ENCODE data around the gene TNRC6B. TPM values are rescaled to one million over a fixed set of nuclear protein-coding genes. Genes with fewer than 3 reads are reported as not detected.
A peak's percentile ranks its signal among the peaks of the same experiment; 100 is the strongest.

TNRC6B gene
- total and polyA plus RNA-seq, 2 experiments from 2014 or later = 46.9 to 87.8 TPM

DNA sequence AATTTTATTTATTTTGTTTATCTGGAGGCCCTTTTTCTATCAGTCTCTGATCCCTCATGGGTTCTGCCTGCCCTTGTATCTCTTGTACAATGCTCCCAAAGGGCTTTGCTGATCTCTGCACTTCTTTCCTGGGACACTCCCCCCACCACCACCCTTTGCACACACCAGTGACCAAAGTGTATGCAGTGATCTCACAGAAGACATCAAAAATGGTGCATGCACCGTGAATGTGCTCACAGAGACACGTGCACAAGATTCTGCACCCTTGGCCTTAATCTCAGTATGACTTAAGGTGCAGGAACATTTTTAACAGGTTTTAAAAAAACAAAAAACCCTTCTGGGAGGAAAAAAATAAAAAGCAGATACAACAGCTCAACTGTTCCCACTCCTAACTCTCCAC is 156.3 kb downstream of the TNRC6B start (continued):
- TF ChIP-seq, protein P1, sequence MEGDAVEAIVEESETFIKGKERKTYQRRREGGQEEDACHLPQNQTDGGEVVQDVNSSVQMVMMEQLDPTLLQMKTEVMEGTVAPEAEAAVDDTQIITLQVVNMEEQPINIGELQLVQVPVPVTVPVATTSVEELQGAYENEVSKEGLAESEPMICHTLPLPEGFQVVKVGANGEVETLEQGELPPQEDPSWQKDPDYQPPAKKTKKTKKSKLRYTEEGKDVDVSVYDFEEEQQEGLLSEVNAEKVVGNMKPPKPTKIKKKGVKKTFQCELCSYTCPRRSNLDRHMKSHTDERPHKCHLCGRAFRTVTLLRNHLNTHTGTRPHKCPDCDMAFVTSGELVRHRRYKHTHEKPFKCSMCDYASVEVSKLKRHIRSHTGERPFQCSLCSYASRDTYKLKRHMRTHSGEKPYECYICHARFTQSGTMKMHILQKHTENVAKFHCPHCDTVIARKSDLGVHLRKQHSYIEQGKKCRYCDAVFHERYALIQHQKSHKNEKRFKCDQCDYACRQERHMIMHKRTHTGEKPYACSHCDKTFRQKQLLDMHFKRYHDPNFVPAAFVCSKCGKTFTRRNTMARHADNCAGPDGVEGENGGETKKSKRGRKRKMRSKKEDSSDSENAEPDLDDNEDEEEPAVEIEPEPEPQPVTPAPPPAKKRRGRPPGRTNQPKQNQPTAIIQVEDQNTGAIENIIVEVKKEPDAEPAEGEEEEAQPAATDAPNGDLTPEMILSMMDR (conservative IDR thresholded peaks at IDR 0.05; ENCODE audit: low read depth in 2 of 2) = no peak
- no peak for TF ChIP-seq ZNF462 (CRISPR knock-in tag; IDR thresholded peaks at IDR 0.05)
- TF ChIP-seq ZNF331 (CRISPR knock-in tag; IDR thresholded peaks at IDR 0.05; ENCODE audit: low read depth) = no peak

DNA sequence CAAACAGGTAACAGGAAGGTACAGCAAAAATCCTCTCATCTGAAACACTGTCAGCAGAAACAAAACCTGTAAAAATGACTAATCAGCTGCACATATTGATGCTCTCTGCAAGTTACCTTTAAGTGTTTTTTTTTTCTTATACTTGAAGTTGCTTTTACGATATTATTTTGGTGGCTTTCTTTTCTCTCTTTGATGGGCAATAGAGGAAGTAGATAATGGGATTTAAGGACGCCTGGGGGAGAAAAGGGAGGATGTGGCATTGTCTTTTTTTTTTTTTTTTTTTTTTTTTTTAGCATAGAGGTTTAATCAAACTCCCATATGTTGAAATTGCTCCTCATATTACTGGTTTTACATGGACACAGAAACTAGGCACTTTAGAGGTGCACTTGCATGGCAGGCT is 157.2 kb downstream of the TNRC6B start:
- H3K36me3 ChIP-seq (ENCODE audit: insufficient read depth) = no peaks in the 10 kb centered on the region
- H3K27me3 ChIP-seq (ENCODE audit: insufficient read depth) = no peaks in the 10 kb centered on the region
- peak overlapping the region; percentile 34; the same call in 1 of the 2 replicates for H3K4me2 ChIP-seq
- Mint-ChIP-seq H3K4me1 (peaks cover 47% of the 10 kb centered on the region), H3K36me3 (ENCODE audit: low read depth) (peaks cover 13% of the 10 kb centered on the region; the same call in 2 of the 3 replicates), H3K27me3 (ENCODE audit: insufficient read depth, low read depth, poor library complexity) (peaks cover 3% of the 10 kb centered on the region), H3K9me3 (no peaks in the 10 kb centered on the region), H3K27ac (no peak overlapping the region), H3K4me3 (no peak overlapping the region)
- no peak overlapping the region for H2AFZ ChIP-seq
- DNase-seq (ENCODE audit: low spot score) (no peak), ATAC-seq (no peak)
- peaks cover 8% of the 10 kb centered on the region; the same call in 1 of the 2 replicates for H3F3A ChIP-seq (replicated peaks; ENCODE audit: low read depth)
- H3K27ac ChIP-seq (ENCODE audit: low read depth) = peak overlapping the region; percentile 16; the same call in 1 of the 2 replicates
- no peak overlapping the region for H3K4me3 ChIP-seq
- H3K9me2 ChIP-seq (ENCODE audit: insufficient read depth) = no peaks in the 10 kb centered on the region
- H4K20me1 ChIP-seq (replicated peaks; ENCODE audit: insufficient read depth) = no peaks in the 10 kb centered on the region
- no peaks in the 10 kb centered on the region for H3K79me2 ChIP-seq (replicated peaks; ENCODE audit: insufficient read depth)
- no peak for TF ChIP-seq CREB1 (CRISPR knock-in tag; IDR thresholded peaks at IDR 0.05; ENCODE audit: low read depth)
- no peak for TF ChIP-seq ZNF331 (CRISPR knock-in tag; IDR thresholded peaks at IDR 0.05; ENCODE audit: low read depth)
- TF ChIP-seq ZNF114 (CRISPR knock-in tag; IDR thresholded peaks at IDR 0.05) = no peak
- no peak for TF ChIP-seq ZNF462 (CRISPR knock-in tag; IDR thresholded peaks at IDR 0.05)
- no peak for TF ChIP-seq NANOG (IDR thresholded peaks at IDR 0.05; ENCODE audit: borderline replicate concordance)
- no peak for TF ChIP-seq EZH2 (IDR thresholded peaks at IDR 0.05; ENCODE audit: low read depth, unreplicated experiment)
- TF ChIP-seq STAT1 (IDR thresholded peaks at IDR 0.05; ENCODE audit: unreplicated experiment) = no peak
- peaks cover 37% of the 10 kb centered on the region for H3K4me1 ChIP-seq (ENCODE audit: insufficient read depth)

Data from GM23338 (cell line).